Kasumi-1 (cell line): ENCODE data around the gene WDR12.
A peak's percentile ranks its signal among the peaks of the same experiment; 100 is the strongest.
"Not testable (repeated sequence)": the region's sequence is repeated elsewhere in the genome, so short reads cannot be mapped to it uniquely, and the experiment has no call there.

ENCODE experiments used
- DNase-seq, 2 experiments: peaks; one replicate each; lab custom pipeline; 2025; lab: John Stamatoyannopoulos, UW

WDR12 gene

DNA sequence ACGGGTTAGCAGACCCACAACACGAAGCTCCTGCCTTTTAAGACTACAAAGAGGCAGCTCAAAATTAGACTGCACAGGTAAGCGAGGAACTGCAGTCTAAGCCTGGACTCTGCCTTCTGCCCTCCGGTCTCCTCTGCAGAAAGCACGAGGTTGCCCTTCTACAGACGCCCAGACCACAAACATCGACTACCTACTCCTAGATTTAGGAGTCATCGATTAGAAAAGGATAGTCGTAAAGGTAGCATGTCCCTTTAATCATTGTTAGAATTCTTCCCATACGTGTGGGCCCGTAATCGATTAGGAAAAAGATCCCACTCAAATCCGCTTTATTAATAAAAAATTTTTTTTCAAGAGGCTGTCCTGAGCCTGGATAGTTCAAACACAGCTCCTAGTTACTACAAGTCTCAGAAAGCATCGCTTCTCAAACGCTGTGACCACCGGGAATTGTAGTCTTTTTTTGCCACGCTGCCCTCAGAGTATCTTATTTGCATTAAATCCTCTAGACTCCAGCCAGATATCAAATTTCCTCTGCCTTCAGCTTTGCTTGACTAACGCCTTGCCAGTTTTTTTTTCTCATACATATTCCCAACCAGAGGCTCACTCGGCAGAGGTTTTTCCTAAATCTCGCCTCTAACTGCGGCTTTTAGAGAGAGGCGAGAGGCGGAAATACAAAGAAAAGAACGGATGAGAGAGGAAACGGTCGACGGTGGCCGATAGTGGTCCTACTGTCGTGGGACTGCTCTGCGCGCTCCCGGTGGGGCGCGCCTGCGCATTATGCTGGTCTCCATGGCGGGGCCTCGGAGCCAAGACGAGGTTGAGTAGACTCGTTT lies at the start of gene WDR12, which contains the start of gene CARF:
TSS of gene WDR12 (minus strand) at position 162 of the 830 bp plus-strand sequence. CDS start 197 bp downstream, outside the sequence.
TSS of gene CARF (plus strand) at position 764 of the 830 bp plus-strand sequence. CDS start 29,628 bp downstream, outside the sequence.
- peak; percentile 99 to 100 for DNase-seq

DNA sequence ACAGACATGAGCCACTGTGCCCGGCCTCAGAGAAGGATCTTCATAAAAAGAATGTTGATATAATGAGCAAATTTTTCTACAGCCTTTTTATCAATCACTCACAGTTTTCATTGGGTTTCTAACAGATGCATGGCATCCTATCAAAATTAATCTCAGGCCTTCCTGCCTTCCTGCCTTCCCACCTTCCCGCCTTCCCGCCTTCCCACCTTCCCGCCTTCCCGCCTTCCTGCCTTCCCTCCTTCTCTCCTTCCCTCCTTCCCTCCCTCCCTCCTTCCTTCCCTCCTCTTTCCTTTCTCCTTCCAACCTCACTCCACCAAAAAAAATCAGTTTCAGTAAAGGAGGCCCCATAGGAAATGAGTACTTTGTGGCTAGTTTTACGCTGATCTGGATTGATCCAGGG lies 49.1 kb upstream of the WDR12 start:
- no peak for DNase-seq

DNA sequence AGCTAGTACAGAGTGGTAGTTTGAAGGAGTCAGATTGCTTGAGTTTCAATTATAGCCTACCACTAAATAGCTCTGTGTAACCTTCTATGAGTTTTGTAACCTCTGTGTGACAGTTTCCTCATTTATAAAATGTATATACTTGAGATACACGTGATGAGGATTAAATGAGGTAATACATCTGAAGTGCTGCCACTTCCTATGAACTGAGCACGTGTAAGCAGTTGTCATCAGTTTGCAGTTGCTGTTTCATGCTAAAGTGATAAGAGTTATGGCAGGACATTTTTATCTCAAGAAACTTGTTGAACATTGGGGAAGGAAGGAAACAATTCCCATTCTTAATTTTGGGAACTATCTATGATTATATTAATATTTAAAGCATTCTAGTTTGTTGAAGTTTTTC lies 39.1 kb upstream of the WDR12 start:
- DNase-seq: peak; percentile 29 to 36

GRCh38 chr2:202949333-202949732 lies 37.9 kb upstream of the WDR12 start:
- DNase-seq: not testable (repeated sequence)

DNA sequence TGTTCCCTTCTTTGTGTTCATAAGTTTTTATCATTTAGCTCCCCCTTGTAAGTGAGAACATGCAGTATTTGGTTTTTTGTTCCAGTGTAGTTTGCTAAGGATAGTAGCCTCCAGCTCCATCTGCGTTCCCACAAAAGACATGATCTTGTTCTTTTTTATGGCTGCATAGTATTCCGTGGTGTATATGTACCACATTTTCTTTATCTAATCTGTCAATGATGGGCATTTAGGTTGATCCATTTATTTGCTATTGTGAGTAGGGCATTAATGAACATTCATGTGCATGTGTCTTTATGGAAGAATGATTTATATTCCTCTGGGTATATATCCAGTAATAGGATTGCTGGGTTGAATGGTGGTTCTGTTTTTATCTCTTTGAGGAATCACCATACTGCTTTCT lies 34.0 kb upstream of the WDR12 start:
- DNase-seq: no peak

GRCh38 chr2:202944816-202945215 lies 33.3 kb upstream of the WDR12 start:
- DNase-seq: no peak

DNA sequence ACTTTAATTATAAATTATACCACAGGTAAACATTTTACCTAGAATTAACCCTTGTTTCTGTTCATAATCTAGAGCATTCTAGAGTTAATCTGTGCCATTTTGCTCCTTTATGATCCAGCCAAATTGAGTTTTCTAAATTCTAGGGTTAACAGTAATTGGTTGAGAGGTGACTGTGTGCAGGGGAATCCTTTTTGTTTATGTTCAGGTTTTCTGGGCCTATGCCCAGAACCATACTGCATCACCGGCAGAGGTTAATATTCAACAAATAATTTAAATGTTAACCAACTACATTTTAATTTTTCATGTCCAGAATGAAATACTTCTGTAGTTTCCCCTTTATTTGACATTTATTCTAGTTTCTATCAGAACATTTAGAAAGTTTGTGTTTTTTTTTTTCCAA lies 32.9 kb upstream of the WDR12 start:
- no peak for DNase-seq

- DNase-seq: no peak
These were observed 30.3 kb upstream of the WDR12 start for GRCh38 chr2:202941771-202942170.

GRCh38 chr2:202938960-202939359 lies 27.5 kb upstream of the WDR12 start:
- DNase-seq: no peak

GRCh38 chr2:202934456-202934855 lies 23.0 kb upstream of the WDR12 start:
- DNase-seq: no peak

DNA sequence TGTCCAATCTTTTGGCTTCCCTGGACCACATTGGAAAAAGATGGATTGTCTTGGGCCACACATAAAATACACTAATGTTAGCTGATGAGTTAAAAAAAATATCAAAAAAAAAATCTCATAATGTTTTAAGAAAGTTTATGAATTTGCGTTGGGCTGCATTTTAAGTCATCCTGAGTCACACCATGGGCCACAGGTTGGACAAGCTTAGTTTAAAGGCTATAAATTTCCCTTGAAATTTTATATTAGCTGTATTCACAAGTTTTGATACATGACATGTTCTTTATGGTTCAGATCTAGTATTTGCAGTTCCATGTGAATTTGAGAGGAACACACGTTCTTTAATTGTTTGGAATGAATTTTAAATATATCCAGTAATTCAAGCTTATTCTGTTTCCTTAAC lies 22.5 kb upstream of the WDR12 start:
- DNase-seq: no peak

GRCh38 chr2:202933139-202933510 lies 21.7 kb upstream of the WDR12 start:
- DNase-seq: no peak

GRCh38 chr2:202932425-202933138 lies 21.1 kb upstream of the WDR12 start:
- no peak for DNase-seq

GRCh38 chr2:202918860-202919259 lies 7.4 kb upstream of the WDR12 start:
- DNase-seq: no peak

DNA sequence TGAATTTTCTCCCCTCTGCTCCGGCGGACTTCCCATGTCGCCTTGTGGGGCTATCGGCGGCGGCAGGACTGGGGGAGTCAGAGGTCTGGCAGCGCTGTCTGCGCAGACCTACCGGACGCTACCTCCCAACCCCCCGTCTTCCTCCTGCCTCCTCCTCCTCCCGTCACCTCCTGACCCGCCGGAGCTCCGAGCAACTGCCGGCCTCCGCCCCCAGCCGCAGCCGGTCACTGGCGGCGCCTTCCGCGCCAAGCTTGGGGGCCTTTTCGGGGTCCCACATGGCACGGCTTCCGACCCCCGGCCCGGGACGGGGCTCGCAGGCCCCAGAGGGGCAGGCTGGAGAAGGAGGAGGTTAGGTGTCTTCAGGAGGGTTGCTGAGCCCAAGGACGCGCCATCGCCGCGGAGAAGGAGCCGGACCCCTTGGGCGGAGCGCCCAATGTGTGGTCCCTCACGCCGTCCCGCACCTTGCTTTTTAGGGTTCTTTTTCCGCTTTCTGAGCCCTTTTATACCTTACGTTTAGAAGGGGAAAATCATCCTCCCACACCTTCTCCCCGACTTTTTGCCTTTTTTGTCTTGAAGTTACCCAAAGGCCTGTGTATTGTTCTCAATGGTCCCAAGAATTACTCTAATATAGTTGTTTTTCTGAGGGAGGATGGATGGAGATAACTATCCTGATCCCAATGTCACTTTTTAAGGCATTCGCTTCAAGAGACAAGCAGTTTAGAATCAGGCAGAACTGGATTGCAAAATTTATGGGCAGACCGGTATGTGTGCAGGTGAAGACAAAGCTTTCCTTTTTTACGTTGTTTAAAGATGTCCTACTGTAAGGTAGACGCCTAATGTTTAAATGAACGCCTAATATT lies 1.1 kb upstream of the WDR12 start:
- DNase-seq: peak in 1 of 2 experiments; percentile 31

GRCh38 chr2:202911203-202911511 lies 316 bp downstream of the WDR12 start:
- DNase-seq: no peak

DNA sequence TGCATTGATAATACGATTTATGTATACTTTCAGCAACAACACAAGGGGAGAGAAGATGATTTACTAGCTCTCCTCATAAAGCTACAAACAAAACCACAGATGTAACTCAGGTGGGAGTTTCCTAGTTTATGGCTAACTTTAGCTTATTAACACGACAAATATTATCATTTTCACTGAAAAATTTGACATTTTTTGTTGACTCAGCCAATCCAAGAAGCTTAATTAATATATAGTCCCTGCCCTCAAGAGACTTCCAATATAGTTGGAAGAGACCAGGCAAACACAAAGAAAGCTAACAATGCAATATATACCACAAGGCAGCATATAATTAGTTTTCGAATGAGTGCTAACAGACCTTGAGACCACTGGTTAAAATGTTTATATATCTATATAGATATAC lies 775 bp downstream of the WDR12 start:
- no peak for DNase-seq

DNA sequence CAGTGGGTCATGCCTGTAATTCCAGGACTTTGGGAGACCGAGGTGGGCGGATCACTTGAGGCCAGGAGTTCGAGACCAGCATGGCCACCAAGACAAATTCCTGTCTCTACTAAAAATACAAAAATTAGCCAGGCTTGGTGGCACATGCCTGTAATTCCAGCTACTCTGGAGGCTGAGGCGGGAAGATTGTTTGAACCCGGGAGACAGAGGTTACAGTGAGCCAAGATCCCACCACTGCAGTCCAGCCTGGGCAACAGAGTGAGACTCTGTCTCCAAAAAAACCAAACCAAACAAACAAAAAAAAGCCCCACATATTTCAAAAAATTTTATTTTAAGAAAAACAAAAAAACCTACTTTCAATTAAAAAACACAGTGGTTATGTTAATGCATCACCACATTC lies 1.2 kb downstream of the WDR12 start:
- not testable (repeated sequence) for DNase-seq

DNA sequence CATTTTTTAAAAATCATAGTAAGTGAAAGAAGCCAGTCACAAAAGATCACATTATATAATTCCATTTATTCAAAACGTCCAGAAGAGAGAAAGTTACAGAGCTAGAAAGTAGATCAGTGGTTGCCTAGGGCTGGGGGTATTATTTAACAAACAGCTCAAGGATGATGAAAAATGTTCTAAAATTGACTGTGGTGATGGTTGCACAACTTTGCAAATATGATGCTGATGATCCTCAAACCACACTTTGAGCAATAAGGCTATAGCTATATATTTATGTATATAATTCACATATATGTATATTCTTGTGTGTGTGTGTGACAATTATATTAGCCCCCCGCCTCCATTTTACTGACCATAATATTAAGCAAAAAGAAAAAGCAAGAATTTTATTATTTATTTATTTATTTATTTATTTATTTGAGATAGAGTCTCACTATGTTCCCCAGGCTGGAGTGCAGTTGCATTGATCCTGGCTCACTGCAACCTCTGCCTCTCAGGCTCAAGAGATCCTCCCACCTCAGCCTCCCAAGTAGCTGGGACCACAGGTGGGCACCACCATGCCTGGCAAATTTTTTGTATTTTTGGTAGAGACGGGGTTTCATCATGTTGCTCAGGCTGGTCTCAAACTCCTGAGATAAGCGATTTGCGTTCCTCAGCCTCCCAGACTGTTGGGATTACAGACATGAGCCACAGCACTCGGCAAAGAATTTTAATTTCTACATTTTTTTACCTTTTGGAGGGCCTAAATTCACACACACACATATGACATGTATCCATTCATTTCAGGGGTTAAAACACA lies 1.9 kb downstream of the WDR12 start:
- no peak for DNase-seq

GRCh38 chr2:202908186-202908585 lies 3.3 kb downstream of the WDR12 start:
- no peak for DNase-seq

GRCh38 chr2:202905507-202905906 lies 6.0 kb downstream of the WDR12 start:
- DNase-seq: not testable (repeated sequence)

- no peak for DNase-seq
These were observed 26.3 kb downstream of the WDR12 start for GRCh38 chr2:202885190-202885589.
